HG03460 (cell line): Measurements from ENCODE around the gene CCDC78.

Experiments
- ATAC-seq: cut with Tn5 transposase; IDR thresholded peaks from one replicate; pipeline ENCODE4 v1.9.1; 2021; ENCODE audit not compliant: unreplicated experiment

The CCDC78 gene

GRCh38 chr16:679814-680624 is 46.2 kb downstream of the CCDC78 start, which contains the start of gene STUB1:
Gene STUB1, plus strand, starts transcription at chr16:680410. Its CDS starts 116 bp downstream, at chr16:680526.
- ATAC-seq: no peak

GRCh38 chr16:678858-679813 is 47.1 kb downstream of the CCDC78 start:
- no peak for ATAC-seq

DNA sequence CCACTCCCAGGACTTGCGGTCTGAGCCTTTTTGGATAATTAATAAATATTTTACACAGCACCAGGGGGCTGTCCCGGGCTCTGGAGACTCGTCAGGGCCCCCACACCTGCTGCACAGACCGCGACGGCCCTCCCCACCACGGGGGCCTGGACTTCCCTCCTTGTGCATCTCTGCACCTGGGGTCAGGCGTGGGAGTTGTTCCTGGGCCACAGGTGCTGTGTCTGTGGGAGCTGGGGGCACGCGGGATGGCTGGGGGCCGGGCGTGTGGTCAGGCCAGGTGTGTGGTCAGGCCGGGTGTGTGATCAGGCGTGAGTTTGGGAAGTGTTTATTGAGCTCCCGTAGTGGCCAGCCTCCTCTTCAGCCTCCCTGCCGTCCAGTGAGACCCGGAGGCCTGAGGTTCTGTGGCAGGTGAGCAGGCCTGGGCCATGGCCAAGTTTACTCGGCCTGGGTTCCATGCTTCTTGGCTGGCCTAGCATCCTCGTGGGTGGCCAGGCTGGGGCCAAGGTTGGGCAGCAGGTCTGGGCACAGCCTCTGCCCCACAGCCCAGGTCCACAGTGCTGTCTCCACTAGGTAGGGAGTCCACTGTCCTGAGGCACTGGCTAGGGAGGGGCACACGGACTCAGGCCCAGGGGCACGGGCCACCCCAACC is 47.9 kb downstream of the CCDC78 start:
- ATAC-seq: no peak

DNA sequence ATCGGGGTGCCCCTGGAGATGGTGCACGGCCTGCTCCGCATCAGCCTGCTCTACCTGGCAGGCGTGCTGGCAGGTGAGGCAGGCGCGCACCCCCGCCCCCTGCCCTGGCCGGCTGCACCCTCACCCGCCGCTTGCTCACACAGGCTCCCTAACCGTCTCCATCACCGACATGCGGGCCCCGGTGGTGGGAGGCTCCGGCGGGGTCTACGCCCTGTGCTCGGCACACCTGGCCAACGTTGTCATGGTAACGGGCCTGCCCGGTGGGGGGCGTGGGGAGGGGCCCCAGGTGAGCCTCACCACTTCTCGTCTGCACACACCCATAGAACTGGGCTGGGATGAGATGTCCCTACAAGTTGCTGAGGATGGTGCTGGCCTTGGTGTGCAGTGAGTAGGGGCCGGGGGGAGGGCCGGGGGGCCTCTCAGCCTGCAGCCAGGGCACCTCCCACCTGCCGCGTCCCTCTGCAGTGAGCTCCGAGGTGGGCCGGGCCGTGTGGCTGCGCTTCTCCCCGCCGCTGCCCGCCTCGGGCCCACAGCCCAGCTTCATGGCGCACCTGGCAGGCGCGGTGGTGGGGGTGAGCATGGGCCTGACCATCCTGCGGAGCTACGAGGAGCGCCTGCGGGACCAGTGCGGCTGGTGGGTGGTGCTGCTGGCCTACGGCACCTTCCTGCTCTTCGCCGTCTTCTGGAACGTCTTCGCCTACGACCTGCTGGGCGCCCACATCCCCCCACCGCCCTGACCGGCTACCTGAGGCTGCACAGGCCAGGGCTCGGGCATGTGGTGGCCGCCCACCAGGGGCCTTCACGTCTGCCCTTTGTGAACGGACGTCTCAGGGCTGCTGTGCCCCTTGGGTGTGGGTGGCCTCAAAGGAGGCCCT is 48.7 kb downstream of the CCDC78 start:
- no peak for ATAC-seq

GRCh38 chr16:676913-677312 is 49.3 kb downstream of the CCDC78 start:
- no peak for ATAC-seq

- no peak for ATAC-seq
Observed at GRCh38 chr16:676565-676902, 49.7 kb downstream of the CCDC78 start.

GRCh38 chr16:675884-676564 is 50.2 kb downstream of the CCDC78 start:
- no peak for ATAC-seq

- no peak for ATAC-seq
Observed at GRCh38 chr16:674968-675883, 51.0 kb downstream of the CCDC78 start, which contains the start of gene RHBDL1. Gene RHBDL1, plus strand, starts transcription at chr16:675671. Its CDS starts 120 bp downstream, at chr16:675791.

DNA sequence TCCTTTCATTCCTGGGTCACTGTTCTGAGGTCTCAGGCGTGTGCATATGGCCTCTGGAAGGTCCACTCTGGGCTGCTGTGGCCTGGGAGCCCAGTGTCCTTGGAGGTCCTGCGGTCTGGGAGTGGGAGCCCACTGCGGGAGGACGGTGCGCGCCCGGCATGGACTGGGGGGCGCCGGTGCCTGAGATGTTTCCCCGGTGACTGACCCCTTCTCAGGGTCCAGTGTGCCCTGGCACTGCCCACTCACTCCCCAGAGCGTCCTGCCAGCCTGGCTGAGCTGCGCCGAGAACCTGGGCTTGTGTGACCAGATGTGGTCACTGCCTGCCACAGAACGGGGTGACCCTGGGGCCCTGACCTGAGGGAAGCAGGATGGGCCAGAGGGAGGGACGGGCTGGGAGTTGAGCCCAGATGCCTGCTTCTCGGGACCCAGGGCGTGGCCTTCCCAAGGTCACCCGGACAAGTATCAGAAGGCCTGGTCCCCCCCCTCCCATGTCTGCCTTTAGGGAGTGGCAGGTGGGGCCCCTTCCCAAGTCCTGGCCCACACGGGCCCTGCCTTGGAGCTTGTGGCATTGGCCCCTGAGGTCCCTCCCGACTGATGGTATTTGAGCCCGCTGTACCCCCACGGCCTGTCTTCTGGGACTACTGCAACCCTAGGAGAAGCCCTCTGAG is 51.9 kb downstream of the CCDC78 start:
- no peak for ATAC-seq

- ATAC-seq: no peak
Observed at GRCh38 chr16:673399-673991, 52.7 kb downstream of the CCDC78 start.

- no peak for ATAC-seq
Observed at GRCh38 chr16:672851-673250, 53.4 kb downstream of the CCDC78 start.
